ENCODE results near the gene LRRN2. TPM values are rescaled to one million over a fixed set of nuclear protein-coding genes. Genes with fewer than 3 reads are reported as not detected.

The LRRN2 gene
- polyA plus RNA-seq, 1 of the 3 experiments (the other 2 are of a cell fraction) = not detected

GRCh38 chr1:204670152-204670927 lies 15.2 kb downstream of the LRRN2 start (continued):
- TF ChIP-seq REST (IDR thresholded peaks at IDR 0.05; ENCODE audit: low read depth, low read length) = no peak
- no peak for TF ChIP-seq YY1 (IDR thresholded peaks at IDR 0.05; ENCODE audit: low read depth)
- no peak for TF ChIP-seq EZH2phosphoT487 (IDR thresholded peaks at IDR 0.05; ENCODE audit: borderline replicate concordance, low read depth)
- no peak for TF ChIP-seq USF1 (IDR thresholded peaks at IDR 0.05; ENCODE audit: borderline replicate concordance, low read depth)
- no peak for TF ChIP-seq SIN3A (IDR thresholded peaks at IDR 0.05; ENCODE audit: borderline replicate concordance, low read depth, low read length)
- TF ChIP-seq TCF12 (IDR thresholded peaks at IDR 0.05) = no peak

- Histone ChIP-seq H3K27me3 (ENCODE audit: insufficient read depth) (0 out of 2 replicates have a peak, but pooled peaks cover 6% of the 10 kb centered on the region), H3F3A (replicated peaks; ENCODE audit: insufficient read depth) (no peaks in the 10 kb centered on the region), H3K9me2 (no peaks in the 10 kb centered on the region), H3K27ac (ENCODE audit: low read depth in 2 of 2, low read length in 1 of 2) (no peak overlapping the region), H3K4me1 (ENCODE audit: control insufficient read depth in 1 of 2, insufficient read depth in 2 of 2, low read depth in 1 of 2, low read length in 1 of 2) (peaks cover 0 to 7% of the 10 kb centered on the region in 2 experiments; a peak in 1 of 4 replicates), H4K20me1 (ENCODE audit: insufficient read depth) (no peaks in the 10 kb centered on the region), H3K4me3 (ENCODE audit: low read depth in 2 of 2, low read length in 1 of 2) (no peak overlapping the region), H3K79me2 (ENCODE audit: insufficient read depth) (no peaks in the 10 kb centered on the region), H3K9ac (no peak overlapping the region), H3K36me3 (replicated peaks in 1 of 2; ENCODE audit: control insufficient read depth in 1 of 2, insufficient read depth in 2 of 2, low read length in 1 of 2) (no peaks in the 10 kb centered on the region), H3K4me2 (no peak overlapping the region), H3K9me3 (no peaks in the 10 kb centered on the region), H2AFZ (ENCODE audit: low read depth) (no peak overlapping the region)
- no peak for DNase-seq
- POLR2A ChIA-PET = no interaction called here
- CTCF ChIA-PET = interaction anchor here (1.4 kb wide), 2 partner anchors 15 to 123 kb away, joined by 3 to 5 read pairs; no protein-coding TSS in a partner anchor
- TF ChIP-seq USF2 (IDR thresholded peaks at IDR 0.05; ENCODE audit: borderline replicate concordance, low read depth, low read length) (no peak), MAX (IDR thresholded peaks at IDR 0.05; ENCODE audit: low read depth) (no peak), REST (IDR thresholded peaks at IDR 0.05; ENCODE audit: low read depth, low read length) (no peak), YY1 (IDR thresholded peaks at IDR 0.05; ENCODE audit: low read depth) (no peak), TEAD4 (IDR thresholded peaks at IDR 0.05; ENCODE audit: borderline replicate concordance, insufficient read depth) (no peak), FOXJ3 (CRISPR knock-in tag; IDR thresholded peaks at IDR 0.05) (no peak)
- WGBS (ENCODE audit: low lambda C conversion rate) = 5% methylated on average over 1 of the region's 1 CpG
These were observed 16.0 kb downstream of the LRRN2 start for GRCh38 chr1:204669579-204669978.
